HEK293 (cell line): ENCODE results near the gene PFDN6.
A peak's percentile ranks its signal among the peaks of the same experiment; 100 is the strongest.

ENCODE experiments used
- AEBP2 ChIP-seq: fragments of 450-650 bp; formaldehyde crosslinking; IDR thresholded peaks from 2 replicates; pipeline ENCODE4 v1.5.1; 2016; ENCODE audit warnings: missing biosample characterization, missing genetic modification characterization, borderline replicate concordance
- EGR2 ChIP-seq: fragments of 450-650 bp; formaldehyde crosslinking; IDR thresholded peaks from 2 replicates; pipeline ENCODE4 v1.5.1; 2016; ENCODE audit warnings: low read depth, missing biosample characterization, missing genetic modification characterization
- GFI1B ChIP-seq: fragments of 450-650 bp; formaldehyde crosslinking; IDR thresholded peaks from 2 replicates; pipeline ENCODE4 v1.5.1; 2016; ENCODE audit warnings: missing biosample characterization, missing genetic modification characterization
- GLI2 ChIP-seq: fragments of 450-650 bp; formaldehyde crosslinking; IDR thresholded peaks from 2 replicates; pipeline ENCODE4; 2017; ENCODE audit warnings: missing biosample characterization, missing genetic modification characterization, low read depth, borderline replicate concordance
- GLIS2 ChIP-seq: fragments of 450-650 bp; formaldehyde crosslinking; IDR thresholded peaks from 2 replicates; pipeline ENCODE4 v1.5.1; 2016; ENCODE audit warnings: missing biosample characterization, missing genetic modification characterization
- KLF10 ChIP-seq: fragments of 450-650 bp; IDR thresholded peaks from 2 replicates; pipeline ENCODE4 v1.5.1; 2018; ENCODE audit warnings: missing biosample characterization, mild to moderate bottlenecking, missing genetic modification characterization
- PBX3 ChIP-seq: sonication (generic); formaldehyde crosslinking; IDR thresholded peaks from 2 replicates; pipeline ENCODE4 v1.8.1; 2022; ENCODE audit warnings: mild to moderate bottlenecking, moderate library complexity, missing genetic modification reagents
- SETDB1 ChIP-seq: IDR thresholded peaks from one replicate; pipeline ENCODE4 v1.6.1; 2017; ENCODE audit warnings: mild to moderate bottlenecking, low read length, moderate library complexity, mixed read lengths; ENCODE audit not compliant: insufficient read length
- SP2 ChIP-seq: fragments of 450-650 bp; formaldehyde crosslinking; IDR thresholded peaks from 2 replicates; pipeline ENCODE4 v1.5.1; 2016; ENCODE audit warnings: missing biosample characterization, missing genetic modification characterization
- SP3 ChIP-seq: fragments of 450-650 bp; formaldehyde crosslinking; IDR thresholded peaks from 2 replicates; pipeline ENCODE4 v1.5.1; 2016; ENCODE audit warnings: missing biosample characterization, missing genetic modification characterization
- TRIM28 ChIP-seq: IDR thresholded peaks from 2 replicates; pipeline ENCODE4 v1.6.1; 2011; ENCODE audit warnings: low read length, control low read depth, borderline replicate concordance
- ZBTB20 ChIP-seq: fragments of 450-650 bp; formaldehyde crosslinking; IDR thresholded peaks from 2 replicates; pipeline ENCODE4 v1.5.1; 2016; ENCODE audit warnings: missing biosample characterization, missing genetic modification characterization
- ZFHX2 ChIP-seq: fragments of 450-650 bp; formaldehyde crosslinking; conservative IDR thresholded peaks from 2 replicates; pipeline ENCODE4 v1.5.1; 2016; ENCODE audit warnings: missing biosample characterization, missing genetic modification characterization
- ZNF211 ChIP-seq: fragments of 450-650 bp; formaldehyde crosslinking; IDR thresholded peaks from 2 replicates; pipeline ENCODE4 v1.5.1; 2016; ENCODE audit warnings: low read depth, missing biosample characterization, missing genetic modification characterization
- ZNF366 ChIP-seq: fragments of 450-650 bp; formaldehyde crosslinking; conservative IDR thresholded peaks from 2 replicates; pipeline ENCODE4 v1.5.1; 2016; ENCODE audit warnings: missing biosample characterization, missing genetic modification characterization
- ZNF426 ChIP-seq: fragments of 450-650 bp; formaldehyde crosslinking; IDR thresholded peaks from 2 replicates; pipeline ENCODE4 v1.5.1; 2017; ENCODE audit warnings: missing biosample characterization, missing genetic modification characterization, mild to moderate bottlenecking, inconsistent platforms, moderate library complexity
- ZNF514 ChIP-seq: fragments of 450-650 bp; formaldehyde crosslinking; IDR thresholded peaks from 2 replicates; pipeline ENCODE4 v1.5.1; 2016; ENCODE audit warnings: missing biosample characterization, missing genetic modification characterization
- ZNF558 ChIP-seq: fragments of 450-650 bp; formaldehyde crosslinking; IDR thresholded peaks from 2 replicates; pipeline ENCODE4 v1.5.1; 2016; ENCODE audit warnings: missing biosample characterization, missing genetic modification characterization
- ZNF639 ChIP-seq: fragments of 450-650 bp; formaldehyde crosslinking; IDR thresholded peaks from 2 replicates; pipeline ENCODE4 v1.5.1; 2016; ENCODE audit warnings: missing biosample characterization, missing genetic modification characterization
- ZNF654 ChIP-seq: fragments of 450-650 bp; formaldehyde crosslinking; IDR thresholded peaks from 2 replicates; pipeline ENCODE4 v1.5.1; 2016; ENCODE audit warnings: low read depth, missing biosample characterization, missing genetic modification characterization
- ZXDB ChIP-seq: fragments of 450-650 bp; formaldehyde crosslinking; IDR thresholded peaks from 2 replicates; pipeline ENCODE4 v1.5.1; 2016; ENCODE audit warnings: missing biosample characterization, missing genetic modification characterization
- TF ChIP-seq, protein P1 (sequence below): fragments of 450-650 bp; formaldehyde crosslinking; IDR thresholded peaks from 2 replicates; pipeline ENCODE4 v1.5.1; 2016; ENCODE audit warnings: missing biosample characterization, missing genetic modification characterization
- TF ChIP-seq, protein P2 (sequence below): fragments of 450-650 bp; formaldehyde crosslinking; IDR thresholded peaks from 2 replicates; pipeline ENCODE4 v1.5.1; 2017; ENCODE audit warnings: missing biosample characterization, missing genetic modification characterization
- TF ChIP-seq, protein P3 (sequence below): IDR thresholded peaks from 2 replicates; pipeline ENCODE4 v1.6.1; 2011; ENCODE audit warnings: mild to moderate bottlenecking, low read depth, low read length, borderline replicate concordance
- TF ChIP-seq, protein P4 (sequence below): fragments of 450-650 bp; formaldehyde crosslinking; IDR thresholded peaks from 2 replicates; pipeline ENCODE4 v1.5.1; 2016; ENCODE audit warnings: missing biosample characterization, missing genetic modification characterization
- TF ChIP-seq, protein P5 (sequence below): fragments of 450-650 bp; formaldehyde crosslinking; optimal IDR thresholded peaks from 2 replicates; pipeline ENCODE3; 2016; ENCODE audit warnings: missing biosample characterization, mild to moderate bottlenecking, missing genetic modification characterization

PFDN6 gene

GRCh38 chr6:33248932-33249731, 40.3 kb upstream of the PFDN6 start (continued):
- no peak for TF ChIP-seq GLI2 (tag by site-specific recombination)
- peak; percentile 30; the same call in 1 of the 2 replicates for TF ChIP-seq ZBTB20 (tag by site-specific recombination)
- TF ChIP-seq KLF10 (tag by site-specific recombination) = peak; percentile 84; the same call in 1 of the 2 replicates
- TF ChIP-seq GFI1B (tag by site-specific recombination) = no peak
- no peak for TF ChIP-seq AEBP2 (tag by site-specific recombination)
- TF ChIP-seq ZNF654 = no peak
- TF ChIP-seq TRIM28 = peak; percentile 71; the same call in 1 of the 2 replicates
- TF ChIP-seq SETDB1 = no peak
- TF ChIP-seq, protein P1, sequence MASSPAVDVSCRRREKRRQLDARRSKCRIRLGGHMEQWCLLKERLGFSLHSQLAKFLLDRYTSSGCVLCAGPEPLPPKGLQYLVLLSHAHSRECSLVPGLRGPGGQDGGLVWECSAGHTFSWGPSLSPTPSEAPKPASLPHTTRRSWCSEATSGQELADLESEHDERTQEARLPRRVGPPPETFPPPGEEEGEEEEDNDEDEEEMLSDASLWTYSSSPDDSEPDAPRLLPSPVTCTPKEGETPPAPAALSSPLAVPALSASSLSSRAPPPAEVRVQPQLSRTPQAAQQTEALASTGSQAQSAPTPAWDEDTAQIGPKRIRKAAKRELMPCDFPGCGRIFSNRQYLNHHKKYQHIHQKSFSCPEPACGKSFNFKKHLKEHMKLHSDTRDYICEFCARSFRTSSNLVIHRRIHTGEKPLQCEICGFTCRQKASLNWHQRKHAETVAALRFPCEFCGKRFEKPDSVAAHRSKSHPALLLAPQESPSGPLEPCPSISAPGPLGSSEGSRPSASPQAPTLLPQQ (tag by site-specific recombination) = 0 out of 2 replicates have a peak, but pooled peaks have one; percentile 10
- TF ChIP-seq, protein P2, sequence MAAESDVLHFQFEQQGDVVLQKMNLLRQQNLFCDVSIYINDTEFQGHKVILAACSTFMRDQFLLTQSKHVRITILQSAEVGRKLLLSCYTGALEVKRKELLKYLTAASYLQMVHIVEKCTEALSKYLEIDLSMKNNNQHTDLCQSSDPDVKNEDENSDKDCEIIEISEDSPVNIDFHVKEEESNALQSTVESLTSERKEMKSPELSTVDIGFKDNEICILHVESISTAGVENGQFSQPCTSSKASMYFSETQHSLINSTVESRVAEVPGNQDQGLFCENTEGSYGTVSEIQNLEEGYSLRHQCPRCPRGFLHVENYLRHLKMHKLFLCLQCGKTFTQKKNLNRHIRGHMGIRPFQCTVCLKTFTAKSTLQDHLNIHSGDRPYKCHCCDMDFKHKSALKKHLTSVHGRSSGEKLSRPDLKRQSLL (tag by site-specific recombination) = peak; percentile 79
- TF ChIP-seq ZNF558 (tag by site-specific recombination) = no peak
- TF ChIP-seq, protein P3, sequence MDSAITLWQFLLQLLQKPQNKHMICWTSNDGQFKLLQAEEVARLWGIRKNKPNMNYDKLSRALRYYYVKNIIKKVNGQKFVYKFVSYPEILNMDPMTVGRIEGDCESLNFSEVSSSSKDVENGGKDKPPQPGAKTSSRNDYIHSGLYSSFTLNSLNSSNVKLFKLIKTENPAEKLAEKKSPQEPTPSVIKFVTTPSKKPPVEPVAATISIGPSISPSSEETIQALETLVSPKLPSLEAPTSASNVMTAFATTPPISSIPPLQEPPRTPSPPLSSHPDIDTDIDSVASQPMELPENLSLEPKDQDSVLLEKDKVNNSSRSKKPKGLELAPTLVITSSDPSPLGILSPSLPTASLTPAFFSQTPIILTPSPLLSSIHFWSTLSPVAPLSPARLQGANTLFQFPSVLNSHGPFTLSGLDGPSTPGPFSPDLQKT = no peak
- TF ChIP-seq, protein P4, sequence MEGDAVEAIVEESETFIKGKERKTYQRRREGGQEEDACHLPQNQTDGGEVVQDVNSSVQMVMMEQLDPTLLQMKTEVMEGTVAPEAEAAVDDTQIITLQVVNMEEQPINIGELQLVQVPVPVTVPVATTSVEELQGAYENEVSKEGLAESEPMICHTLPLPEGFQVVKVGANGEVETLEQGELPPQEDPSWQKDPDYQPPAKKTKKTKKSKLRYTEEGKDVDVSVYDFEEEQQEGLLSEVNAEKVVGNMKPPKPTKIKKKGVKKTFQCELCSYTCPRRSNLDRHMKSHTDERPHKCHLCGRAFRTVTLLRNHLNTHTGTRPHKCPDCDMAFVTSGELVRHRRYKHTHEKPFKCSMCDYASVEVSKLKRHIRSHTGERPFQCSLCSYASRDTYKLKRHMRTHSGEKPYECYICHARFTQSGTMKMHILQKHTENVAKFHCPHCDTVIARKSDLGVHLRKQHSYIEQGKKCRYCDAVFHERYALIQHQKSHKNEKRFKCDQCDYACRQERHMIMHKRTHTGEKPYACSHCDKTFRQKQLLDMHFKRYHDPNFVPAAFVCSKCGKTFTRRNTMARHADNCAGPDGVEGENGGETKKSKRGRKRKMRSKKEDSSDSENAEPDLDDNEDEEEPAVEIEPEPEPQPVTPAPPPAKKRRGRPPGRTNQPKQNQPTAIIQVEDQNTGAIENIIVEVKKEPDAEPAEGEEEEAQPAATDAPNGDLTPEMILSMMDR (tag by site-specific recombination) = 0 out of 2 replicates have a peak, but pooled peaks have one; percentile 35
- peak; percentile 71 for TF ChIP-seq GLIS2 (tag by site-specific recombination)
- peak; percentile 84 for TF ChIP-seq ZNF366 (tag by site-specific recombination)
- TF ChIP-seq ZNF211 (tag by site-specific recombination) = no peak
- TF ChIP-seq EGR2 (tag by site-specific recombination) = peak; percentile 65; the same call in 1 of the 2 replicates
- peak; percentile 80 for TF ChIP-seq ZFHX2 (tag by site-specific recombination)
- TF ChIP-seq ZNF639 (tag by site-specific recombination) = 0 out of 2 replicates have a peak, but pooled peaks have one; percentile 22
- no peak for TF ChIP-seq ZNF514 (tag by site-specific recombination)
- TF ChIP-seq SP2 = peak; percentile 98
- no peak for TF ChIP-seq ZNF426 (tag by site-specific recombination)
- peak; percentile 39 for TF ChIP-seq ZXDB (tag by site-specific recombination)
- TF ChIP-seq SP3 (tag by site-specific recombination) = peak; percentile 83
- TF ChIP-seq, protein P5, sequence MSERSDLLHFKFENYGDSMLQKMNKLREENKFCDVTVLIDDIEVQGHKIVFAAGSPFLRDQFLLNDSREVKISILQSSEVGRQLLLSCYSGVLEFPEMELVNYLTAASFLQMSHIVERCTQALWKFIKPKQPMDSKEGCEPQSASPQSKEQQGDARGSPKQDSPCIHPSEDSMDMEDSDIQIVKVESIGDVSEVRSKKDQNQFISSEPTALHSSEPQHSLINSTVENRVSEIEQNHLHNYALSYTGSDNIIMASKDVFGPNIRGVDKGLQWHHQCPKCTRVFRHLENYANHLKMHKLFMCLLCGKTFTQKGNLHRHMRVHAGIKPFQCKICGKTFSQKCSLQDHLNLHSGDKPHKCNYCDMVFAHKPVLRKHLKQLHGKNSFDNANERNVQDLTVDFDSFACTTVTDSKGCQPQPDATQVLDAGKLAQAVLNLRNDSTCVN (tag by site-specific recombination) = peak; percentile 59
- TF ChIP-seq PBX3 (CRISPR knock-in tag) = peak; percentile 80
